Neutrophil (primary cell): ENCODE results near the gene PTBP2.
"Not testable (repeated sequence)": the region's sequence is repeated elsewhere in the genome, so short reads cannot be mapped to it uniquely, and the experiment has no call there.

Experiments
- H3K27ac ChIP-seq: fragments of 200-600 bp; sonication (generic); 2 replicates; pipeline ENCODE4 v1.5.1; 2016; ENCODE audit warnings: mild to moderate bottlenecking, moderate library complexity
- H3K27me3 ChIP-seq: fragments of 200-600 bp; sonication (generic); 2 replicates; pipeline ENCODE4 v1.6.0; 2016; ENCODE audit warnings: mild to moderate bottlenecking
- H3K36me3 ChIP-seq: fragments of 200-600 bp; sonication (generic); 2 replicates; pipeline ENCODE4 v1.5.1; 2017
- H3K4me1 ChIP-seq, 2 experiments: fragments of 200-600 bp in 1 of 2; sonication (generic) in 1 of 2; 1 replicate in 1 of 2; 2 replicates in 1 of 2; pipeline versions ENCODE4 v1.5.1 to v1.6.1; 2013 to 2016; ENCODE audit warnings: low read depth in 1 of 2, low read length in 1 of 2, mild to moderate bottlenecking in 1 of 2, moderate library complexity in 1 of 2; ENCODE audit not compliant: control insufficient read depth in 1 of 2, insufficient read depth in 1 of 2
- H3K4me3 ChIP-seq, 2 experiments: fragments of 200-600 bp in 1 of 2; sonication (generic) in 1 of 2; 1 replicate in 1 of 2; 2 replicates in 1 of 2; pipeline ENCODE4 v1.5.1; 2013 to 2016; ENCODE audit warnings: low read depth in 1 of 2, low read length in 1 of 2, mild to moderate bottlenecking in 1 of 2, moderate library complexity in 1 of 2
- H3K9me3 ChIP-seq: fragments of 200-600 bp; sonication (generic); 2 replicates; pipeline ENCODE4 v1.5.1; 2016
- CTCF ChIP-seq: fragments of 200-600 bp; sonication (generic); IDR thresholded peaks from 2 replicates; pipeline ENCODE4 v1.5.1; 2016; ENCODE audit warnings: antibody characterized with exemption

Gene PTBP2

DNA sequence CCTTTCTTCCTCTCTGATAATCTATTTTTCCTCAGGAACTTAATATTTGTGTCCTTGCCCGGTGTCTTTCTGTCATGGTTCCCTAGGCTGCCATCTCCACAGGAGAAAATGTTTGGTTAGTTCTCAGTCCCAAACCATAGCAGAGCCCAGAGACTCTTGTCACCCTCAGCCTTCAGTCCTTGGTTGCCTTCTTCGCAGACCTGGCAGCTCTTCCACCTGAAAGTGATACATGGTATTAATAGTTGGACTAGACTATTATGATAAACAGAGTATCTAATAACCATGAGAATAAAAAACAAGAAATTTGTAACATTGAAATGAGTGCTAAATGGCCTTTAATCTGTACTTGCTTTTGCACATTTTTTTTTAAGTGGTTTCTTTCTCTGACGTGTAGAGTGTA is 26.5 kb downstream of the PTBP2 start:
- TF ChIP-seq CTCF, result no peak
- H3K4me1 ChIP-seq, result no peaks in the 10 kb centered on the region
- H3K9me3 ChIP-seq, result no peaks in the 10 kb centered on the region
- H3K27me3 ChIP-seq, result no peaks in the 10 kb centered on the region
- H3K36me3 ChIP-seq, result peaks cover 9% of the 10 kb centered on the region
- no peak overlapping the region for H3K27ac ChIP-seq
- no peak overlapping the region for H3K4me3 ChIP-seq

- Histone ChIP-seq H3K9me3 (no peaks in the 10 kb centered on the region), H3K36me3 (peaks cover 11% of the 10 kb centered on the region), H3K4me3 (no peak overlapping the region), H3K27me3 (no peaks in the 10 kb centered on the region), H3K4me1 (no peaks in the 10 kb centered on the region), H3K27ac (no peak overlapping the region)
- no peak for TF ChIP-seq CTCF
Measured at GRCh38 chr1:96749618-96750017, 28.0 kb downstream of the PTBP2 start.

- TF ChIP-seq CTCF, result no peak
- Histone ChIP-seq H3K27ac (no peak overlapping the region), H3K4me1 (no peaks in the 10 kb centered on the region), H3K27me3 (no peaks in the 10 kb centered on the region), H3K4me3 (no peak overlapping the region), H3K9me3 (no peaks in the 10 kb centered on the region), H3K36me3 (peaks cover 23% of the 10 kb centered on the region)
Measured at GRCh38 chr1:96752394-96752793, 30.8 kb downstream of the PTBP2 start.

DNA sequence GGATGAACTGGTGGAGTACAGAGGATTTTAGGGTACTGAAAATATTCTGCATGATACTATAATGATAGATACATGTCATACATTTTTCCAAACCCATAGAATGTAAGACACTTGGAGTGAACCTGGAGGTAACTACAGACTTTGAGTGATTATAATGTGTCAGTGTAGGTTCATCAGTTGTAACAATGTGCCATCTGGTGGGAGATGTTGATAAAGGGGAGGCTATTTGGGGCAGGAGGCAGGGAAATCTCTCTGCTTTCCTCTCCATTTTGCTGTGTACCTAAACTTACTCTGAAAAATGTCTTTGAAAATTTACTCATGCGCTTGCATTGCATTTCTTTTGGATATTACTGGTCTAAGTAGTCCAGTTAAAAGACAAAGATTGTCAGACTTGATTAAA is 35.2 kb downstream of the PTBP2 start:
- no peak overlapping the region for H3K27ac ChIP-seq
- TF ChIP-seq CTCF, result no peak
- no peaks in the 10 kb centered on the region for H3K27me3 ChIP-seq
- peaks cover 23% of the 10 kb centered on the region for H3K36me3 ChIP-seq
- H3K4me1 ChIP-seq, result no peaks in the 10 kb centered on the region
- H3K4me3 ChIP-seq, result no peak overlapping the region
- H3K9me3 ChIP-seq, result no peaks in the 10 kb centered on the region

DNA sequence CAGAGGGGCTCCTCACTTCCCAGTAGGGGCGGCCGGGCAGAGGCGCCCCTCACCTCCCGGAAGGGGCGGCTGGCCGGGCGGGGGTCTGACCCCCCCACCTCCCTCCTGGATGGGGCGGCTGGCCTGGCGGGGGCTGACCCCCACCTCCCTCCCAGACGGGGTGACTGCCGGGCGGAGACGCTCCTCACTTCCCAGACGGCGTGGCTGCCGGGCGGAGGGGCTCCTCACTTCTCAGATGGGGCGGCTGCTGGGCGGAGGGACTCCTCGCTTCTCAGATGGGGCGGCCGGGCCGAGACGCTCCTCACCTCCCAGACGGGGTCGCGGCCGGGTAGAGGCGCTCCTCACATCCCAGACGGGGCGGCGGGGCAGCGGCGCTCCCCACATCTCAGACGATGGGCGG is 41.0 kb downstream of the PTBP2 start:
- not testable (repeated sequence) for H3K36me3 ChIP-seq, H3K4me3 ChIP-seq, H3K4me1 ChIP-seq, H3K9me3 ChIP-seq, H3K27me3 ChIP-seq, H3K27ac ChIP-seq

- H3K9me3 ChIP-seq, result no peaks in the 10 kb centered on the region
- H3K36me3 ChIP-seq, result no peaks in the 10 kb centered on the region
- no peak overlapping the region for H3K27ac ChIP-seq
- no peaks in the 10 kb centered on the region for H3K27me3 ChIP-seq
- H3K4me1 ChIP-seq, result no peaks in the 10 kb centered on the region
- no peak overlapping the region for H3K4me3 ChIP-seq
- no peak for TF ChIP-seq CTCF
Measured at GRCh38 chr1:96763514-96763913, 41.9 kb downstream of the PTBP2 start.
